ENCODE results near the gene PRSS8. TPM values are rescaled to one million over a fixed set of nuclear protein-coding genes. Genes with fewer than 3 reads are reported as not detected.
A peak's percentile ranks its signal among the peaks of the same experiment; 100 is the strongest.

Gene PRSS8
- total RNA-seq, 1 experiment from 2014 or later: 154 TPM

DNA sequence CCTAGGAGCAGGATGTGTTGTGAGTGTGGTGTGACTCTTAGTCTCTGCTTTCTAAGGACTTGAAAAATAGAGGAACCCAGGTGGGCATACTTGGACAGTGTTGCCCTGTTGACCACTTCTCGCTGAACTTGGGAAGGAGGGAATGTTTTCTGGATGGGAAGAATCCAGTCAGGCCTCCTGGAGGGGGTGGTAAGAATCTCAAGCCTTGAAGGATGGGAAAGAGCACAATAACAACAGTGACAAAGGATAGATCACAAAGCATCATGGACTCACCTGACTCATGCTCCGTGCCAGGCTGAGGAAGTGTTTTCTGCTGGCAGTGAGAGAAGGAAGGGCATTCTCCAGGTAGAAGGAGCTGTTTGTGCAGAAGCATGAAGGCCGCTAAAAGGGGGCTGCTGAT lies 9.7 kb downstream of the PRSS8 start:
- Histone ChIP-seq H3K9me2 (ENCODE audit: insufficient read depth) (no peaks in the 10 kb centered on the region), H3K79me2 (ENCODE audit: low read depth) (no peaks in the 10 kb centered on the region), H4K20me1 (ENCODE audit: insufficient read depth) (no peaks in the 10 kb centered on the region), H3F3A (ENCODE audit: insufficient read depth, low read depth) (peaks cover 48% of the 10 kb centered on the region), H3K4me2 (no peak overlapping the region), H3K4me3 (no peak overlapping the region), H3K4me1 (replicated peaks; ENCODE audit: insufficient read depth) (peaks cover 40% of the 10 kb centered on the region), H3K27ac (no peak overlapping the region), H3K9me3 (ENCODE audit: insufficient read depth, low read depth) (no peaks in the 10 kb centered on the region), H2AFZ (no peak overlapping the region), H3K36me3 (ENCODE audit: low read depth) (peaks cover 12% of the 10 kb centered on the region), H3K27me3 (ENCODE audit: insufficient read depth, low read depth) (no peaks in the 10 kb centered on the region)
- ChIA-PET POLR2A (ENCODE audit: unreplicated experiment) (interaction anchor here (0.6 kb wide), 1 partner anchor 9 kb away, joined by 3 read pairs; no protein-coding TSS in a partner anchor), CTCF (no interaction called here)
- TF ChIP-seq, protein P1, sequence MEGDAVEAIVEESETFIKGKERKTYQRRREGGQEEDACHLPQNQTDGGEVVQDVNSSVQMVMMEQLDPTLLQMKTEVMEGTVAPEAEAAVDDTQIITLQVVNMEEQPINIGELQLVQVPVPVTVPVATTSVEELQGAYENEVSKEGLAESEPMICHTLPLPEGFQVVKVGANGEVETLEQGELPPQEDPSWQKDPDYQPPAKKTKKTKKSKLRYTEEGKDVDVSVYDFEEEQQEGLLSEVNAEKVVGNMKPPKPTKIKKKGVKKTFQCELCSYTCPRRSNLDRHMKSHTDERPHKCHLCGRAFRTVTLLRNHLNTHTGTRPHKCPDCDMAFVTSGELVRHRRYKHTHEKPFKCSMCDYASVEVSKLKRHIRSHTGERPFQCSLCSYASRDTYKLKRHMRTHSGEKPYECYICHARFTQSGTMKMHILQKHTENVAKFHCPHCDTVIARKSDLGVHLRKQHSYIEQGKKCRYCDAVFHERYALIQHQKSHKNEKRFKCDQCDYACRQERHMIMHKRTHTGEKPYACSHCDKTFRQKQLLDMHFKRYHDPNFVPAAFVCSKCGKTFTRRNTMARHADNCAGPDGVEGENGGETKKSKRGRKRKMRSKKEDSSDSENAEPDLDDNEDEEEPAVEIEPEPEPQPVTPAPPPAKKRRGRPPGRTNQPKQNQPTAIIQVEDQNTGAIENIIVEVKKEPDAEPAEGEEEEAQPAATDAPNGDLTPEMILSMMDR (conservative IDR thresholded peaks at IDR 0.05): no peak
- no peak for TF ChIP-seq EZH2 (IDR thresholded peaks at IDR 0.05; ENCODE audit: low read depth)
- intact Hi-C loops (cut with micrococcal nuclease; ENCODE audit: unreplicated experiment): no loop called here
- BruUV-seq (replicated peaks): no TSS peak
- no peak for DNase-seq

DNA sequence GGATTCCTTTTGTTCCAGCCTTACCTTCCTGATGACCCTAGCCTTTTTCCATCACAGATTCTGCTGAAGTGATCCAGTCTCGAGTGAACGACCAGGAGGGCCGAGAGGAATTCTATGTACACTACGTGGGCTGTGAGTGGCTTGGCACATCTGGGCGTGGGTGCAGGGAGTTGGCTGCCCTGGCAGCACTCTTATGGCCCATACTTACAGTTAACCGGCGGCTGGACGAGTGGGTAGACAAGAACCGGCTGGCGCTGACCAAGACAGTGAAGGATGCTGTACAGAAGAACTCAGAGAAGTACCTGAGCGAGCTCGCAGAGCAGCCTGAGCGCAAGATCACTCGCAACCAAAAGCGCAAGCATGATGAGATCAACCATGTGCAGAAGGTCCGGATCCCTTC lies 15.4 kb downstream of the PRSS8 start:
- H3F3A ChIP-seq (ENCODE audit: insufficient read depth, low read depth): peaks cover 24% of the 10 kb centered on the region
- no peaks in the 10 kb centered on the region for H3K9me2 ChIP-seq (ENCODE audit: insufficient read depth)
- H3K79me2 ChIP-seq (ENCODE audit: low read depth): peaks cover 40% of the 10 kb centered on the region
- TF ChIP-seq, protein P1 (conservative IDR thresholded peaks at IDR 0.05): no peak
- TF ChIP-seq EZH2 (IDR thresholded peaks at IDR 0.05; ENCODE audit: low read depth): no peak
- ChIA-PET POLR2A (ENCODE audit: unreplicated experiment) (interaction anchor here (0.6 kb wide), 1 partner anchor 562 kb away, joined by 4 read pairs; the partner anchor contains the start of gene ZNF764), CTCF (no interaction called here)
- no peak overlapping the region for H3K4me2 ChIP-seq
- DNase-seq: no peak
- H3K27me3 ChIP-seq (ENCODE audit: insufficient read depth, low read depth): no peaks in the 10 kb centered on the region
- no peak overlapping the region for H3K27ac ChIP-seq
- no peak overlapping the region for H2AFZ ChIP-seq
- no TSS peak for BruUV-seq (replicated peaks)
- no peaks in the 10 kb centered on the region for H3K9me3 ChIP-seq (ENCODE audit: insufficient read depth, low read depth)
- intact Hi-C loops (cut with micrococcal nuclease; ENCODE audit: unreplicated experiment): no loop called here
- no peaks in the 10 kb centered on the region; the same call in 1 of the 2 replicates for H4K20me1 ChIP-seq (ENCODE audit: insufficient read depth)
- peaks cover 31% of the 10 kb centered on the region for H3K36me3 ChIP-seq (ENCODE audit: low read depth)
- no peak overlapping the region for H3K4me3 ChIP-seq
- H3K4me1 ChIP-seq (replicated peaks; ENCODE audit: insufficient read depth): peaks cover 16% of the 10 kb centered on the region

DNA sequence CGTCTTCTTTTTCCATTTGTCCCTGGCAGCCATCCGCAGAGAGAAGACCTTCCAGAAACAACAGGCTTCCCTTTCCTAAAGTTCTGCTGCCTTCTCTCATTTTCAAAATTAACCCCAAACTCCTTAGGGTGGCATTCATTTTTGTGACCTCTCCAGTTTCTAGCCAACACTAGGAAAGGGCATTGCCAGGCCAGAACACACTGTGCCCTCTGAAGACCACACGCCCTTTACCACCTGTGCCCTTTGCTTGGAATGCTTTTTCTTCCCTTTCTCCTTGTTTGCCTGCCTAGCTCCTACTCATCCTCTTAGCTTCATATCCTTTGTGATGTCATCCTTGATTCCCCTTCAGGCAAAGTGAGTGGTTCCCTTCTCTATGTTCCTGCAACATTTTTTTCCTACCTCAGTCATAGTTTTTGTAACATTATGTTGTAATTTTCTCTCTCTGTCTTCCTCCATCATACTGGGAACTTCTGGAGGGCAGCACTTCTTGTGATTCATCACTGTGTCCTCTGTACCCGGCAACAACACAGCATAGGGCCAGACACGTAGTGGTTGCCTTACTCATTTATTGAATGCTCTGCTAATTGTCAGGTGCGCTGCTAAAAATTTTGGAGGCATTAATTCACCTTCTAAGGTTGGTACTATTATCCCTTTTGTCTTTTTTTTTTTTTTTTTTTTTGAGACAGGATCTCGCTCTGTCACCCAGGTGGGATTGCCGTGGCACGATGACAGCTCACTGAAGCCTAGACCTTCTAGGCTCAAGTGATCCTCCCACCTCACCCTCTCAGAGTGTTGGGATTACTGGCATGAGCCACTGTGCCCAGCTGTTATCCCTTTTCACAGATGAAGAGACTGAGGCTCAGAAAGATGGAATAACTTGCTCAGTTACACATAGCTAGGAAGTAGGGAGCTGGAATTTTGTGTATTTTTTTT lies 17.0 kb downstream of the PRSS8 start:
- Histone ChIP-seq H4K20me1 (ENCODE audit: insufficient read depth) (no peaks in the 10 kb centered on the region; the same call in 1 of the 2 replicates), H3K4me2 (peak overlapping the region; percentile 87), H3K4me1 (replicated peaks; ENCODE audit: insufficient read depth) (peaks cover 16% of the 10 kb centered on the region), H3K4me3 (peak overlapping the region; percentile 74), H2AFZ (peak overlapping the region; percentile 40; the same call in 1 of the 2 replicates), H3K36me3 (ENCODE audit: low read depth) (peaks cover 31% of the 10 kb centered on the region), H3K9me2 (ENCODE audit: insufficient read depth) (no peaks in the 10 kb centered on the region), H3F3A (ENCODE audit: insufficient read depth, low read depth) (peaks cover 33% of the 10 kb centered on the region), H3K27ac (peak overlapping the region; percentile 91), H3K9me3 (ENCODE audit: insufficient read depth, low read depth) (no peaks in the 10 kb centered on the region), H3K27me3 (ENCODE audit: insufficient read depth, low read depth) (no peaks in the 10 kb centered on the region), H3K79me2 (ENCODE audit: low read depth) (peaks cover 40% of the 10 kb centered on the region)
- TSS peak; percentile 44 for BruUV-seq (replicated peaks)
- POLR2A ChIA-PET (ENCODE audit: unreplicated experiment): interaction anchor here (0.6 to 2.0 kb wide), 13 partner anchors 10 to 360 kb away, joined by 3 to 108 read pairs (median 16); partner anchors contain the start of genes FUS, PRSS8, ZNF646 and ZNF668
- CTCF ChIA-PET: interaction anchor here (0.7 to 2.9 kb wide), 5 partner anchors 24 to 339 kb away, joined by 3 to 49 read pairs (median 5); partner anchors contain the start of gene HSD3B7
- intact Hi-C loops (cut with micrococcal nuclease; ENCODE audit: unreplicated experiment): no loop called here
- TF ChIP-seq, protein P1 (conservative IDR thresholded peaks at IDR 0.05): no peak
- TF ChIP-seq EZH2 (IDR thresholded peaks at IDR 0.05; ENCODE audit: low read depth): no peak
- DNase-seq: peak in 1 of 2 experiments; percentile 92
